Activated effector memory CD4-positive, alpha-beta T cell treated with anti-CD3 and anti-CD28 coated beads, Interleukin-2, amount 50 U/mL, for 16 hours (primary cell): ENCODE results near the gene CAMK2B.
A peak's percentile ranks its signal among the peaks of the same experiment; 100 is the strongest.

Source experiments
- DNase-seq: peaks from one replicate; pipeline ENCODE4 v3.0.0-alpha.2; 2020

Gene CAMK2B

GRCh38 chr7:44307905-44308595 is 17.3 kb downstream of the CAMK2B start:
- DNase-seq: peak; percentile 44

GRCh38 chr7:44307301-44307900 is 18.0 kb downstream of the CAMK2B start:
- DNase-seq: peak; percentile 59

- peak; percentile 37 for DNase-seq
Measured at GRCh38 chr7:44306606-44307005, 18.8 kb downstream of the CAMK2B start.

- peak; percentile 33 for DNase-seq
Measured at GRCh38 chr7:44305564-44306507, 19.6 kb downstream of the CAMK2B start.

GRCh38 chr7:44294325-44295069 is 30.9 kb downstream of the CAMK2B start:
- DNase-seq: peak; percentile 21

- DNase-seq: peak; percentile 30
Measured at GRCh38 chr7:44293561-44294324, 31.7 kb downstream of the CAMK2B start.

- DNase-seq: peak; percentile 34
Measured at GRCh38 chr7:44292876-44293560, 32.4 kb downstream of the CAMK2B start.

- DNase-seq: no peak
Measured at GRCh38 chr7:44292420-44292817, 33.0 kb downstream of the CAMK2B start.

GRCh38 chr7:44291733-44292419 is 33.5 kb downstream of the CAMK2B start:
- peak; percentile 34 for DNase-seq

GRCh38 chr7:44291066-44291732 is 34.2 kb downstream of the CAMK2B start:
- peak; percentile 31 for DNase-seq

- peak; percentile 27 for DNase-seq
Measured at GRCh38 chr7:44290252-44290620, 35.2 kb downstream of the CAMK2B start.

- DNase-seq: peak; percentile 39
Measured at GRCh38 chr7:44289341-44290251, 35.8 kb downstream of the CAMK2B start.

- DNase-seq: peak; percentile 51
Measured at GRCh38 chr7:44288811-44289340, 36.5 kb downstream of the CAMK2B start.

- DNase-seq: no peak
Measured at GRCh38 chr7:44288381-44288685, 37.1 kb downstream of the CAMK2B start.

- peak; percentile 45 for DNase-seq
Measured at GRCh38 chr7:44287488-44288380, 37.7 kb downstream of the CAMK2B start.

- peak; percentile 21 for DNase-seq
Measured at GRCh38 chr7:44286618-44287487, 38.5 kb downstream of the CAMK2B start.

GRCh38 chr7:44286182-44286617 is 39.2 kb downstream of the CAMK2B start:
- peak; percentile 21 for DNase-seq
